GM18505 (cell line): Measurements from ENCODE around the gene HOXA13.

Experiments
- ATAC-seq: cut with Tn5 transposase; IDR thresholded peaks from one replicate; pipeline ENCODE4 v1.9.1; 2021; ENCODE audit not compliant: unreplicated experiment
- POLR2A ChIP-seq: IDR thresholded peaks from 4 replicates; pipeline ENCODE4 v1.6.1; 2011; ENCODE audit warnings: borderline replicate concordance; ENCODE audit not compliant: insufficient read depth, insufficient read length; ENCODE audit errors: extremely low read depth

Gene HOXA13

DNA sequence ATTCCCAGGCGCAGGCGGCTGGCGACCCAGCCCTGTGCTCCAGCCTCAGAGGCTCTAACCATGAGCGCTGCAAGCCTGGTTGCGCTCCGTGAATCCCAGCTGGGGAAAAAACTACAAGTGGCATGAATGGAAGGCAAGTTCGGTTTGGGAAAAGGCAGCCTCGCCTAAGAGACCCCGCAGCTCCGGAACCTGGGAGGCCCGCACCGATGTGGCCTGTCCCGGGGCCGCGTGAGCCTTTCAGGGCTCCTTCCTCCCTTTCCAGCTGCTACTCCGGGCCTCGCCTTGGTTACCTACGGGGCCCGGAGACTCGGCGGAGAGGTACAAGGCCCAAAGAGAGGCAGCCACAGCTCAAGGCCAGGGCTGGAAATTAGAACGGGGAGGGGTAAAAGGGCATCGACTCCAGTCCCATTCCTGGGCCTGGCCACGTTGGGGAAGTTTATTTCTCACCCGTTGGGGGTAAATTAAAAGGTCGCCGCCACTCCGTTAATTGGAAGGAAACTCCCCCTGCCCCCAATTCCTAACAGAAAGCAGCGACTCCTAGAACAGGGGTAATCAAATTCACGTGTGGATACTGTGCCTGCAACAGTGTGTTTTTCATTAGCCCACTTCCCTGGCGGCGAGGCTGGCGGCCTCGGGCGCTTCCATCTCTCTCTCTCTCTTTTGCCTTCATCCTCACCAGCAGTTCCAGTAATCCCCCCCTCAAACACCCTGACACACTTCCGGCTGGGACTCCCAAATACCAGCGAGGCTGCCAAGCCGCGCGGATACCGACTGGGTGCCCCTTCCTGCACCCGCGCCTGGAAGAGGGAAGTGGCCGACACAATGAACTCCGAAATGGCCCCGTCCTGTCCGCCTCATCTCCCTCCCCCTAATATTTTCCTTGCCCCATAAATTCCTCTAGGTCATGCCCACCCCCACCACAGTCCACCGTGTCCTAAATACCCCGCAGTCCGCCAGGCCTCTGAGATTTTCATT, 33.1 kb downstream of the HOXA13 start:
- no peak for TF ChIP-seq POLR2A
- ATAC-seq: no peak

- TF ChIP-seq POLR2A: no peak
- no peak for ATAC-seq
Measured at GRCh38 chr7:27165996-27166530, 33.8 kb downstream of the HOXA13 start.

GRCh38 chr7:27165089-27165995, 34.5 kb downstream of the HOXA13 start, which contains the start of gene HOXA9:
TSS of gene HOXA9 (minus strand) at chr7:27165537. CDS start at chr7:27165457, 80 bp downstream.
- TF ChIP-seq POLR2A: no peak
- no peak for ATAC-seq

- TF ChIP-seq POLR2A: no peak
Measured at GRCh38 chr7:27164367-27165088, 35.4 kb downstream of the HOXA13 start.

GRCh38 chr7:27164045-27164366, 35.9 kb downstream of the HOXA13 start:
- no peak for TF ChIP-seq POLR2A
- ATAC-seq: no peak

More at GRCh38 chr7:27164367-27165088, 35.4 kb downstream of the HOXA13 start:
- no peak for ATAC-seq

GRCh38 chr7:27163288-27164044, 36.4 kb downstream of the HOXA13 start:
- TF ChIP-seq POLR2A: no peak
- ATAC-seq: no peak

- no peak for TF ChIP-seq POLR2A
- ATAC-seq: no peak
Measured at GRCh38 chr7:27162561-27163287, 37.2 kb downstream of the HOXA13 start.

DNA sequence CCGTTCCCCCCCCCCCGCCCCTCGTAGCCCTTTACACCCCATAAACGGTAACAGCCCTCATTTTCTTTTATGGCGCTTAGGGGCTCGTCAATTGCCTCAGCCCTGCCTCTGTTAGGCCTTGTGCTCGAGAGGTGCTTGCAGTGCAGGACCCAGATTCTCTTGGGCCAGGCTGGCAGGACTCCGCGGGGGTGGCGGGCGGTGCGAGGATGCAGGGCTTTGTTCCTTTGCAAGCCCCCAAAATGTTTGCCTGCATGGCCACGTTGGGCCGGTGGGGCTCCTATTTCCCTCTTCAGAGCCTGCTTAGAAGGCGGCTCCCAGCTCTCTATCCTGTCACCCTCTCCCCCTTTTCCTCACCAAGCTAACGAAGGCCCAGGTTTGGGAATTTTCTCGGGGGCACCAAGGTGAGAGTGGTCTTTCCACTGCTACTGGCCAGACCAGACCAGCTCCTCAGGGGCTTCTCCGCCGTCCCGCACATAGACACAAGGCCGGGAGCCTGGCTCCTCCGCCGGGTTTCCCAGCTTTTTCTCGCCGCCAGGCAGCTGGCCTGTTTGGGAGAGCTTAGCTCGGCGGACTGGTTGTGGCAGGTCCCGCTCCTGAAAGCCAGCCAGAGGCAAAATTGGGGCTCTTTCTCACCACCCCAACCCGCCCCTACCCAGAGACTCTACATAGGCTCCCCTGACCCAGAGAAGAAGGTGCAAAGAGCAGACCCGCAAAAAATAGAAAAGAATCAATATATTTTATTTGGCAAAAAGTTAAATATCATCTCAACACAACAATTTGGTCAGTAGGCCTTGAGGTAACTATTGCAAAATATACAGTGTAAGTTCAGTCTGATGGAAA, 38.0 kb downstream of the HOXA13 start:
- TF ChIP-seq POLR2A: no peak
- no peak for ATAC-seq

DNA sequence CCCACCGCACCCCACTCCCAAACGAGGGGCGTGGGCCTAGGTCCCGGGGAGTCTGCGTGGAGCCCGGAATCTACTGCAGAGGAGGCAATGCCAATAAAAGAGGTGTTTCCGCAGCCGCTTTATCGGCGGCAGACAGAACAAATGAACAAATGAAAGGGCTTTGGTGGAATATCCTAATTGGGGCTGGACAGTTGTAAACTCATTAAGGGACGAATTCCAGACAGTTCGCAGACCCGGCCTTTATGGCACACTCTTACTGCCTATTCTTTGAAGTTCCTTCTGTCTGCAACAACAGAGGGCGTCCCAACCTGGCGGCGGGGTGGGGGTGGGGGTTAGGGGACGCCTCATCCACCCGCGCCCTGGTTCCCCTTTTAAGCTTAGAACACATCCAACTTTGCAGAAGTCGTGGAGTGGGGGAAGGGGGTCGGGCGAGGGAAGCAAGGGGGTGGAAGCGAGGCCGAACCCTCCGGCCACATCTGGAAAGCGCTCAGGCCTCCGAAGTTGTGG, 38.6 kb downstream of the HOXA13 start:
- no peak for ATAC-seq
- TF ChIP-seq POLR2A: no peak

- no peak for TF ChIP-seq POLR2A
- peak; percentile 44 for ATAC-seq
Measured at GRCh38 chr7:27160546-27161213, 39.2 kb downstream of the HOXA13 start.

- ATAC-seq: no peak
- TF ChIP-seq POLR2A: no peak
Measured at GRCh38 chr7:27160145-27160545, 39.7 kb downstream of the HOXA13 start.
